ENCODE results near the gene KCNIP3. TPM values are rescaled to one million over a fixed set of nuclear protein-coding genes. Genes with fewer than 3 reads are reported as not detected.

Gene KCNIP3
- total RNA-seq, 2 experiments from 2014 or later, result 0.52 TPM; not detected in 1

GRCh38 chr2:95329891-95330793 is 33.0 kb downstream of the KCNIP3 start:
- no peaks in the 10 kb centered on the region for H3K4me1 Mint-ChIP-seq (ENCODE audit: low read depth)
- Histone ChIP-seq H3K4me1 (ENCODE audit: insufficient read depth, low read length) (no peaks in the 10 kb centered on the region), H3K4me3 (ENCODE audit: low read length) (no peak overlapping the region), H3K36me3 (ENCODE audit: insufficient read depth, low read length) (no peaks in the 10 kb centered on the region), H3K9me3 (ENCODE audit: control insufficient read depth in 1 of 2, insufficient read depth in 1 of 2, low read length in 2 of 2) (peaks cover 0 to 14% of the 10 kb centered on the region in 2 experiments), H3K27ac (ENCODE audit: low read depth in 1 of 2, low read length in 2 of 2) (no peak overlapping the region), H3K27me3 (ENCODE audit: control insufficient read depth in 1 of 2, insufficient read depth in 2 of 2, low read length in 2 of 2) (no peaks in the 10 kb centered on the region)
- ATAC-seq (ENCODE audit: poor library complexity), result no peak
- DNase-seq, result no peak
- peaks cover 4% of the 10 kb centered on the region for H3K27me3 Mint-ChIP-seq
- ChIA-PET POLR2A (no interaction called here), CTCF (no interaction called here)
- H3K27ac Mint-ChIP-seq, result no peak overlapping the region
- no peak overlapping the region for H3K4me3 Mint-ChIP-seq
- intact Hi-C loops (cut with DNase I, micrococcal nuclease), result no loop called here
- no peaks in the 10 kb centered on the region for H3K9me3 Mint-ChIP-seq
- no peak for TF ChIP-seq CTCF (IDR thresholded peaks at IDR 0.05)
- no peaks in the 10 kb centered on the region for H3K36me3 Mint-ChIP-seq (ENCODE audit: low read depth)

- intact Hi-C loops (cut with DNase I, micrococcal nuclease), result no loop called here
- Mint-ChIP-seq H3K27ac (no peak overlapping the region), H3K9me3 (no peaks in the 10 kb centered on the region), H3K4me1 (ENCODE audit: low read depth) (no peaks in the 10 kb centered on the region), H3K27me3 (peaks cover 4% of the 10 kb centered on the region), H3K4me3 (no peak overlapping the region), H3K36me3 (ENCODE audit: low read depth) (no peaks in the 10 kb centered on the region)
- Histone ChIP-seq H3K27ac (ENCODE audit: low read depth in 1 of 2, low read length in 2 of 2) (no peak overlapping the region), H3K9me3 (ENCODE audit: control insufficient read depth in 1 of 2, insufficient read depth in 1 of 2, low read length in 2 of 2) (peaks cover 0 to 14% of the 10 kb centered on the region in 2 experiments), H3K36me3 (ENCODE audit: insufficient read depth, low read length) (no peaks in the 10 kb centered on the region), H3K27me3 (ENCODE audit: control insufficient read depth in 1 of 2, insufficient read depth in 2 of 2, low read length in 2 of 2) (no peaks in the 10 kb centered on the region), H3K4me1 (ENCODE audit: insufficient read depth, low read length) (no peaks in the 10 kb centered on the region), H3K4me3 (ENCODE audit: low read length) (no peak overlapping the region)
- DNase-seq, result no peak
- ATAC-seq (ENCODE audit: poor library complexity), result no peak
- POLR2A ChIA-PET, result no interaction called here
- no peak for TF ChIP-seq CTCF (IDR thresholded peaks at IDR 0.05)
- CTCF ChIA-PET, result no interaction called here
Observed at GRCh38 chr2:95330794-95331338, 33.7 kb downstream of the KCNIP3 start.

- Mint-ChIP-seq H3K4me1 (ENCODE audit: low read depth) (no peaks in the 10 kb centered on the region), H3K36me3 (ENCODE audit: low read depth) (no peaks in the 10 kb centered on the region), H3K27me3 (peaks cover 4% of the 10 kb centered on the region), H3K4me3 (no peak overlapping the region), H3K9me3 (no peaks in the 10 kb centered on the region), H3K27ac (no peak overlapping the region)
- ATAC-seq (ENCODE audit: poor library complexity) (no peak), DNase-seq (no peak)
- H3K9me3 ChIP-seq (ENCODE audit: control insufficient read depth in 1 of 2, insufficient read depth in 1 of 2, low read length in 2 of 2), result peaks cover 0 to 10% of the 10 kb centered on the region in 2 experiments
- no peaks in the 10 kb centered on the region for H3K27me3 ChIP-seq (ENCODE audit: control insufficient read depth in 1 of 2, insufficient read depth in 2 of 2, low read length in 2 of 2)
- ChIA-PET CTCF (no interaction called here), POLR2A (no interaction called here)
- H3K4me3 ChIP-seq (ENCODE audit: low read length), result no peak overlapping the region
- TF ChIP-seq CTCF (IDR thresholded peaks at IDR 0.05), result no peak
- intact Hi-C loops (cut with DNase I, micrococcal nuclease), result no loop called here
- no peak overlapping the region for H3K27ac ChIP-seq (ENCODE audit: low read depth in 1 of 2, low read length in 2 of 2)
- H3K4me1 ChIP-seq (ENCODE audit: insufficient read depth, low read length), result no peaks in the 10 kb centered on the region
- H3K36me3 ChIP-seq (ENCODE audit: insufficient read depth, low read length), result no peaks in the 10 kb centered on the region
Observed at GRCh38 chr2:95331606-95332005, 34.5 kb downstream of the KCNIP3 start.

Measured in CD4-positive, alpha-beta T cell (primary cell).